HL-60/S4 treated with retinoic acid at 250 ng/mL for 4 days and 3 days (cell line): Measurements from ENCODE around the gene KCNJ11.

ENCODE experiments used
- in situ Hi-C: fragments of 300-500 bp; cut with MboI; formaldehyde crosslinking; loops from 2 replicates; pipeline ENCODE4 v1.7.0; 2022; ENCODE audit warnings: low sequenced_read_pairs

Gene KCNJ11

DNA sequence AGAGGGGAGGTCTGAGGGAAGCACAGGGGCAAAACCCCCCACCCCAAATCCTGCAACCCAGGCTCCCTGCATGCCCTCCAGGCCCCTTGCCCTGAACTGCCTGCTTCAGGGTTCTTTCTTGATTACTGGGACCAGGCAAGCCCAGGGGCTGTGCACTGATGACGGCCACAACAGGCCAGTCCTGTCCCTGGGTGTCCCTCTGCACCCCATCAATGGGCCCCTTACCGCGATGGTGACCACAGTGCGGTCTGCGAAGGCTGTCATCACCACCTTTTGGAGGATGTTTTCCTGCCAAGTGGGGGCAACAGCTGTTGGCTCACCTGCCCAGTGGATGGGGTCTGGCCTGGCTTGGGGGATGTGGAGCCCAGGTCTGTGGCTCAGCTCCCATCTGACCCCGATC is 5.0 kb upstream of the KCNJ11 start:
- in situ Hi-C loops: loop anchor here (25.0 kb wide), 1 partner anchor 119 kb away; no protein-coding TSS in a partner anchor

GRCh38 chr11:17392872-17393271 is 4.4 kb upstream of the KCNJ11 start:
- in situ Hi-C loops: loop anchor here (25.0 kb wide), 1 partner anchor 119 kb away; no protein-coding TSS in a partner anchor

- in situ Hi-C loops: loop anchor here (25.0 kb wide), 1 partner anchor 121 kb away; no protein-coding TSS in a partner anchor
Observed at GRCh38 chr11:17391493-17392355, 3.3 kb upstream of the KCNJ11 start.

- in situ Hi-C loops: loop anchor here (25.0 kb wide), 1 partner anchor 122 kb away; no protein-coding TSS in a partner anchor
Observed at GRCh38 chr11:17389957-17390649, 1.6 kb upstream of the KCNJ11 start.

DNA sequence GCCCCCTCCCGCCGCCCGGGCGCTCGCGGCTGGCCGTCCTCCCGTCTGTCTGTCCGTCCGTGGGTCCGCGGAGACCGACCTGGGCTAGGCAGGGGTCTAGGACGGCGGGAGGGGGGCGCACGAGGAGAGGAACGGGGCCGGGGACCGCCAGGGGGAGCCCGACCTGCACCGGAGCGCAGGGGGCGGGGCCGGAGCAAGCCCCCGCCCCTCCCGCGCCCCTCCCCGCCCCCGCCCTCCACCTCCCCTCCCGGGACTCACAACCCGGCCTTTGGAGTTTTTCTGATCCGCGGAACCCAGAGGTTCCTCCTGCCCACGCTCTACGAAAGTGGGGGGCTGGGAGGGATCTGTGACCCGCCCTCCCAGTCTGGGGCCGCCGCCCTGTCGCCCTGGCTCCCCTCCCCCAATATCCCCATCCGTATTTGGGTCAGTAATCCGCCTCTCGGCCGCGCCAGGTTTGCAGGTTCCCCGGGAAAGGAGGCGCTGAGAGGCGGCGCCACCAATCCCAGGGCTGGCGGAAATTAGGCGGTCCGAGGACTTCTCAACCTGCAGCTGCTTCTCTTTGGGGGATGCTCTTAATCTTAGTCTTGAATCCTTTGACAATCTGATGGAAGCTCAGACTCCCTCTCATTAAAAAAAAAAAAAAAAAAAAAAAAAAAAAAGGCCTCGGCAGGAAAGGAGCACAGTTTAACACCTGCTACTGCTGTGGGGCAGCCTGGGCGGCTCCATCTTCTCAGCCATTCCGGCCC is 925 bp upstream of the KCNJ11 start:
- in situ Hi-C loops: loop anchor here (25.0 kb wide), 1 partner anchor 123 kb away; no protein-coding TSS in a partner anchor

DNA sequence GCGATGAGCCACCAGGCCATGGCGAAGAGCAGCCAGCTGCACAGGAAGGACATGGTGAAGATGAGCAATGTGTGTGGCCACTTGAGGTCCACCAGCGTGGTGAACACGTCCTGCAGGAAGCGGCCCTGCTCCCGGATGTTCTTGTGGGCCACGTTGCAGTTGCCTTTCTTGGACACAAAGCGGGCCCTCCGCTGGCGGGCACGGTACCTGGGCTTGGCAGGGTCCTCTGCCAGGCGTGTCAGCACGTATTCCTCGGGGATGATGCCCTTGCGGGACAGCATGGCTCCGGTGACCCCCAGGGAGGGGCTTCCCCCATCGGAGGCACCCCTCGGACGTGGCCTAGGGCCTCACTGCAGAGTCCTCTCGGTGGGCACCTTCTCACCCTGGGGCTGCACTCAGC is 648 bp downstream of the KCNJ11 start:
- in situ Hi-C loops: loop anchor here (25.0 kb wide), 1 partner anchor 124 kb away; no protein-coding TSS in a partner anchor

DNA sequence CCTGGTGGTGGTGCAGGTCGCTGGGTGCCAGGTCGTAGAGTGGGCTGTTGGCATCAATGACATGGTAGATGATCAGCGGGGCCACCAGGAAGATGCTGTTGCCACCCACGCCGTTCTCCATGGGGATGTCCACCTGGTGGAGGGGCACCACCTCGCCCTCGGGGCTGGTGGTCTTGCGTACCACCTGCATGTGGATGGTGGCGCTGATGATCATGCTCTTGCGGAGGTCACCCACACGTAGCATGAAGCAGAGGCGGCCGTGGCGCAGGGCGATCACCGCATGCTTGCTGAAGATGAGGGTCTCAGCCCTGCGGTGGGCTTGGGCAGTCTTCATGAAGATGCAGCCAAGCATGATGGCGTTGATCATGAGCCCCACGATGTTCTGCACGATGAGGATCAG is 1.2 kb downstream of the KCNJ11 start:
- in situ Hi-C loops: loop anchor here (25.0 kb wide), 1 partner anchor 125 kb away; no protein-coding TSS in a partner anchor

- in situ Hi-C loops: loop anchor here (25.0 kb wide), 1 partner anchor 126 kb away; no protein-coding TSS in a partner anchor
Observed at GRCh38 chr11:17386331-17387084, 2.0 kb downstream of the KCNJ11 start.

DNA sequence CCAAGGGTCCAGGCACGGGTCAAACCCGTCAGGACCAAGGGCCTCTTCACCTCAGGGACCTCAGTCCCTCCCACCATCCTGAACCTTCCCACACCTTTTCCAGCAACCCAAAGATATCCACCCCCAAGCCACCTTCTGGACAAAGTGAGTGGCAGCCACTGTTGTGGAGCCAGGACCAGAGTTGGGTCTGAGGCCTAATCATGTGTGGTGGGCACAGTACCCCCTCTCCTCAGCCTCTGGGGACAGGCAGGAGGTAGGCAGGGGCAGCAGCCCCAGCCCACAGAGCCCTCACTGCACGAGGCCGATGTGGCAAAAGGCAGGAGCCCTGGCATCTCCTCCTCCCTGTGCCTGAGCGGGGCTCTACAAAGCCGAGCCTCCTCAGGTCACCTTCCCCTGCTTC is 2.5 kb downstream of the KCNJ11 start:
- in situ Hi-C loops: loop anchor here (25.0 kb wide), 1 partner anchor 126 kb away; no protein-coding TSS in a partner anchor

- in situ Hi-C loops: loop anchor here (25.0 kb wide), 1 partner anchor 127 kb away; no protein-coding TSS in a partner anchor
Observed at GRCh38 chr11:17385492-17385891, 3.0 kb downstream of the KCNJ11 start.

DNA sequence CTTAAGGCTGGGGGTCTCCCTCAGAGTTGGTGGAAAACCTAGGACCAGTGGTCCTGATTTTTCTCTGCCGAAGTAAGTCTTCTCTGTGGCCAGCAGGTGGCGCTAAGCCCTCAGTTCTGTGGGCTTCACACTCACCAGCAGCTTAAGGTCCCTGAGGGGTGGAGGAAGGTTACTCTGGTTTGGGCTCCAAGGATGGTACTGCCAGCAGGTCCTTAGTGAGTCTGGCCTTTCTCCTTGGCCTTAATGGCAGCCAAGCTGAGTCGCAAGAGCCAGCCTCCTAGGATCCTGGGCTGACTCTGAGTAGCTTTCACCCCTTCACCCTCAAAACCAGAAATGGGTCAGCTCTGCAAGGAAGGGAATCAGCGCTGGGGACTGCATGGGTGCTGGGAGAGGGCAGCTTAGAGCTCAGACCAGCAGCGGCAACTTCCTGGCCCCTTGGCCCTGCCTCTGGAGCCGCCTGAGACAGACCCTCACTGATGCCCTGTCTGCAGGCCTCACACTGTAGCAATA is 4.4 kb downstream of the KCNJ11 start:
- in situ Hi-C loops: loop anchor here (25.0 kb wide), 1 partner anchor 128 kb away; no protein-coding TSS in a partner anchor

DNA sequence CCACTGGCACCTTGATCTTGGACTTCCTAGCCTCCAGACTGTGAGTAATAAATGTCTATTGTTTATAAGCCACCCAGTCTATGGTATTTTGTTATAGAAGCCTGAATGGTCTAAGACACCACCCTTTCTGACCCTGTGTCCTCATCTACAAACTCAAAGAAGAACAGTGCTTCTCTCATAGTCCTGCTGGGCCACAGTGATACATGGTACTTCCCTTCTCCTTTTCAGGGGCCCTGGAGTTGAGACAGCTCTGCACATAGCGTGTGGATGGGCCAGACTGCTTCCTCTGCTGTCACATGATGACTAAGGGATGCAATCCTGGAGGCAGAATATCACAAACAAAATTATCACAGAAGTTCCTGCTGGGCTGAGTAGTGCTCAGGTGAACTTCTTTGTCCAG is 5.0 kb downstream of the KCNJ11 start:
- in situ Hi-C loops: loop anchor here (25.0 kb wide), 1 partner anchor 129 kb away; no protein-coding TSS in a partner anchor

GRCh38 chr11:17382046-17382728 is 6.3 kb downstream of the KCNJ11 start:
- in situ Hi-C loops: loop anchor here (25.0 kb wide), 1 partner anchor 130 kb away; no protein-coding TSS in a partner anchor

- in situ Hi-C loops: loop anchor here (25.0 kb wide), 1 partner anchor 131 kb away; no protein-coding TSS in a partner anchor
Observed at GRCh38 chr11:17381156-17381555, 7.3 kb downstream of the KCNJ11 start.

GRCh38 chr11:17379383-17380180 is 8.9 kb downstream of the KCNJ11 start:
- in situ Hi-C loops: loop anchor here (25.0 kb wide), 1 partner anchor 133 kb away; no protein-coding TSS in a partner anchor

GRCh38 chr11:17378655-17379054 is 9.8 kb downstream of the KCNJ11 start:
- in situ Hi-C loops: loop anchor here (25.0 kb wide), 1 partner anchor 134 kb away; no protein-coding TSS in a partner anchor

- in situ Hi-C loops: loop anchor here (25.0 kb wide), 1 partner anchor 136 kb away; no protein-coding TSS in a partner anchor
Observed at GRCh38 chr11:17376493-17376892, 12.0 kb downstream of the KCNJ11 start.

DNA sequence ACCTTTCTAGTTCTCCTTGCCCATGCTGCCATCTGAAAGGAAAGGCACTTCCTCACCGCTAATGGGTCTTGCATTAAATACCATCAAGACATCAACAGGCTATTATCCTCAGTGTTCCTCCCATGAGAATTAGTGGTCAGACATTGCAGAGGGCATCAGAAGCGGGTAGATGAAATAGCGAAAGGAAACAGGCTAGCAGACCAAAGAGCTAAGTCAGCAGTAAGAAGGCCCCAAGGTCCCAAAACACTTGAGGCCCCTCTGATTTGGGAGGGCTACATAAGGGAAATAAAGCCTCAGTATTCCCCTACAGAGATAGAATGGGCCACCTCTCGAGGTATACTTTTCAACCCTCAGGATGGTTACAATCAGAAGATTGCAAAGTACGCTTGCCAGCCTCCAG is 12.9 kb downstream of the KCNJ11 start:
- in situ Hi-C loops: loop anchor here (25.0 kb wide), 1 partner anchor 137 kb away; no protein-coding TSS in a partner anchor
